ENCODE data around the gene DMRTA1.
"Not testable (repeated sequence)": the region's sequence is repeated elsewhere in the genome, so short reads cannot be mapped to it uniquely, and the experiment has no call there.

Gene DMRTA1, protein sequence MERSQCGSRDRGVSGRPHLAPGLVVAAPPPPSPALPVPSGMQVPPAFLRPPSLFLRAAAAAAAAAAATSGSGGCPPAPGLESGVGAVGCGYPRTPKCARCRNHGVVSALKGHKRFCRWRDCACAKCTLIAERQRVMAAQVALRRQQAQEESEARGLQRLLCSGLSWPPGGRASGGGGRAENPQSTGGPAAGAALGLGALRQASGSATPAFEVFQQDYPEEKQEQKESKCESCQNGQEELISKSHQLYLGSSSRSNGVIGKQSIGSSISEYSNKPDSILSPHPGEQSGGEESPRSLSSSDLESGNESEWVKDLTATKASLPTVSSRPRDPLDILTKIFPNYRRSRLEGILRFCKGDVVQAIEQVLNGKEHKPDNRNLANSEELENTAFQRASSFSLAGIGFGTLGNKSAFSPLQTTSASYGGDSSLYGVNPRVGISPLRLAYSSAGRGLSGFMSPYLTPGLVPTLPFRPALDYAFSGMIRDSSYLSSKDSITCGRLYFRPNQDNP
- total RNA-seq: 0 to 1.4 reads per million in 2 donors

DNA sequence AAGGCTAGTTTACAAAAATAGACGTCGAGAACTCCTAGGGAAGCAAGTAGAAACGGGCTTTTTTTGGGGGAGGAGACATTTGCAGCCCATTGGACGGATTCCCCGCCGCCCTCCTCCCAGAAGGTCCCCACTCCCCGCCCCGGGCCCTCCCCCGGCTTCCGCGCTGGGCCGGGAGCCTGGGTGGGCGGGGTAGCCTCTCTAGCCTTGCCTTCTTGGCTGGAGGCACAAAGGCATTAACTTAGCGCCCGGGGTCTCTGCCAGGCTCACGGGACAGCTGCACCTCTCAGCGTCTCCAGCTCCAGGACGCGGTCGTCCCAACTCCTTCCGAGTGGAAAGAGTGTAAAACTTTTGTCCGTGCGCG is at the start of gene DMRTA1:
DMRTA1 (plus strand) TSS at position 236 of the 361 bp plus-strand sequence. CDS start 242 bp downstream, outside the sequence.
- DNase-seq: no peak

DNA sequence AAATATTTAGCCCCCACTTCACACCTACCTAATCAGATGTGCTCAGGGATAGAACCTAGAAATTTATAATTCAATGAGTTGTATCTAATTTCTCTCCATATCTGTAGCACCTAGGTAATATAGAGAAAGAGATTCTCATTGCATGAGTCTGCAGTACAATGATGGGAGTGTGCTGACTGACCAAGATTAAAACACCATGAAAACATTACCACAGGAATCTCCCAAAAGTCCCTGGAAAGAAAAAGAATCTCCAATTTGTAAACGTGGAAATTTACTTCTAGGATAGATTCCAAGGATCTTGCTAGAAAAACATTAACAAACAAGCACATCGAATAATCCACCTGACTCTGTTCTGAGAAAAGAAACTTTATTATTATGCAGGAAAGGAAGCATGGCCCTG is 45.0 kb upstream of the DMRTA1 start:
- no peak for DNase-seq

DNA sequence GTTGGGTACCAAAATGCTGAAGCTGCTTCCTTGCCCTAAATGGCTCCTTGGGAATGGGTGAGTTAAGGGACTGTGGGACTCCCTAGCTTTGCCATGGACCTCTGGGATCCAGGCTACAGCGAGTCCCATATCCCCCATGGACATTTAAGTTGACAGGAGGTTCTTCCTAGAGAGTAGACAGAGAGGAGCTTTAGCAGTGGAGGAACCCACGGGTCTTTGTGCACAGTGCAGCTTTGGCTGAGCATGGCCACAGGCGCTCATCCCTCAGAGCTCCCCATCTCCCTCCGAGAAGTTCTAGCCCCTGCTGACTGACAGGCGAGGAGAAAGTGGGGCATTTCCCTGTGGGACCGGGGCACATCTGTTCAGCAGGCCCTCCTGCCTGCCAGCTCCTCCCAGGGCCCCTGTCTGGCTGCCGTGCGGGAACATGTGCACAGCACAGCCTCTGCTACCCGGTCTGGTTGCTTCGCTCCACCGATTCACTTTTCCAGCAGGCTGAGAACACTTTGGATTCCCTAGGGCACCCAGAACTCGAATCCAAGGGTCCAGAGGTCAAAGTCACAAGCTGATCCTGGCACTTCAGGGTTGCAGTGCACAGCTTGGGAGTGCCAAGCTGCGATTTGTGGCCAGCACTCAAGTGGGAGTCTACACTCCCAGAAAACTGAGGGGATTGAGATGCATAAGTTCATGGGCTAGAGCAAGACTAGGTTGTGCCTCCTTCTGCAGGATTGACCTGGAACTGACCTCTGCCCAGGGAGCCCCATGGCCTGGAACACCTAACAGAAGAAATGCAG is 40.6 kb upstream of the DMRTA1 start:
- DNase-seq: no peak

DNA sequence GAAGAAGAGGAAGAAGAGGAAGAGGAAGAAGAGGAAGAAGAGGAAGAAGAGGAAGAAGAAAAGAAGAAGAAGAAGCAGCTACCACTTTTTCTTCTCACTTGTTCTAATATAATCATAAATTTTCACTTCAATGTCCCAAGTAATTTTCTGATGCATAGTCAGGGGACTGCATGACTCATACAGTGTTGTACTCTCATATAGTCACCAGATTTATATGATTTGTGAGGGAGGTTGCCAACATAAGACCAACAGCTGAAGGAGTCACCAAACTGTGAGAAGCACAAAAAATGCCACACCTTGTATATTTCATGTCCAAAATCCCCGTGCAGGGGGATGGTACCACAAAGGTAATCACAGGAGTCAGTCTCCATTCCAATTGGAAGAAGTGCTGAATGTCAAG is 32.7 kb upstream of the DMRTA1 start:
- DNase-seq: no peak

DNA sequence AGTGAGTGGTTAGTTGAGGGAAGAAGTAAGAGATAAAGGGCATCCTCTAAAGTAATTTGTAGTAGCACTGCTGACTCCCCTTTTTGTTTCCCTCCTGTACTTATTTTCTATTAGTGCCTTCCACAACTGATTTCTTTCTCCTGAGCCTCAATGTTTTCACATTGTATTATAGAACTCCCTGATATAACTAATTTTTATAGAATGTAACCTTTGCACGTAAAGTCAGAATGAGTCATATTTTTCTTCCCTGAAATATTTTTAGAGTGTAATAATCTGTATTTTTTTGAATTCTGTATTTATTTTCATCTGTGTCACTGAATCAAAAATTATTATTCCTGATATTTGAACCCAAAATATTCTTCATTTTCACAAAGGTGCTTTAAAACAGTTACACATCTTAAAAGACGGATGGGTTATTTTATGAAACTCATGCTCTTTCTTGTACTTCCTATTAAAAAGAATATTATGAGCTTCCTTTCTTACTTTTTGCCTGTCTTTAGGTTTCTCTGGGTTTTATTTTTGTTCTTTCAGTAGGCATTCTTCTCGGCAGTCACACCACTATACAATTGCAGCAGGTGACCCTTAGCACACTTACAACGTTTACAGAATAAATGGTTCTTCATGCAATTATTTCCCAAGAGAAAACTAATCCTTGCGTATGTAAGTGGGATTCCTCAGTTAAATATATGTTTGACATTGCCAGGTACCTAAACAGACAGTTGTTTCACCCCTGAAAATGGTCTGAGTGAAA is 30.5 kb upstream of the DMRTA1 start:
- no peak for DNase-seq

DNA sequence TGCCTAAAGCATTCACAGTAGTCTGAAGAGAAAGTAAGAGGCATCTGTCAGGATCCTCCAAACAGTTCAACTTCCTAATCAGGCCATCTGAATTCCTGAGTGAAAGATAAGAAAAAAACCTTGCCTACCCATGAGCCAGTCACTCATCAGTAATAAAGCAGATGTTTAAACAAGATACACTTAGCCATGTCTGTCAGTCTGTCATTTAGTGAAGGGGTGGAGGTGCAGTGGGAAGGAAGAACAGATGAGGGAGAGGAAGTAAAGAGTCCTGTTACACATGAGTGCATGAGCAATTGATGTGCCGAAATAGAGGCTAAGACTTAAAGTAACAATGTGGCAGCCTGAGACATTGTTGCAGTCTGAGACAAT is 29.9 kb upstream of the DMRTA1 start:
- DNase-seq: no peak

DNA sequence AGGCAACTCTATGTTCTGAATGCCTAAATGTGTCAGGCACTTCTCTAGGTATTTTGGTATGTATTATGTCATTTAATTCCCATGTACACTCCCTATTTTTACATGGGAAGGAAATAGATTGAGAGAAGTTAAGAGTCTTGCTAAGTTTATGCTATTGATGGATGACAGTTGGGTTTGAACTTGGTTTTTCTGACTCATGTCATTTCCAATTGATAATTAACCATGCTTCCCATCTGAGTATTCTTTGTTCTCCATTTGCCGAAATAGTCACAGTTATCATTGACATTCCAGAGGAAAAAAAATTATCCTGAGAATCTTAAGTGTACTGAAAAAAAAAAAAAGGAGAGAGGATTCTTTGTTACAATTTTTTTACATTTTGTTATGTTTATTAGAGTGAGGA is 23.1 kb upstream of the DMRTA1 start:
- no peak for DNase-seq

DNA sequence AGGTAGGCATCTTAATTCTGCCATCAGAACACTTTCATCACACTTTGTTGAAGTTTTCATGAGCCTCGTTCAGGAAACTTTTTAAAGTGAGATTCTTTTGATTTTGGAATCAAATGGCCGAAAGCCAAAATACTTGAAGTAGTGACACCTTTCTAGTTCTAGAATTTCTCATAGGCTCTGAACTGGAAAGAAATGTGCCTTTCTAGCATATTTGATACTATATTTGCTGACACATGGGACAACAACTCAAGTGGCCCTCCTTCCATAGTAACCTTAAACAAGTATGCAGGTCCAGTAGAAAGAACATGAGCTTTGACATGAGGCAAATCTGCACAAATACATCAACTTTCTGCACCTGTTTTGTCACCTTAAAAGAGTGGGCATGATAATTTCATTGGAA is 22.0 kb upstream of the DMRTA1 start:
- no peak for DNase-seq

DNA sequence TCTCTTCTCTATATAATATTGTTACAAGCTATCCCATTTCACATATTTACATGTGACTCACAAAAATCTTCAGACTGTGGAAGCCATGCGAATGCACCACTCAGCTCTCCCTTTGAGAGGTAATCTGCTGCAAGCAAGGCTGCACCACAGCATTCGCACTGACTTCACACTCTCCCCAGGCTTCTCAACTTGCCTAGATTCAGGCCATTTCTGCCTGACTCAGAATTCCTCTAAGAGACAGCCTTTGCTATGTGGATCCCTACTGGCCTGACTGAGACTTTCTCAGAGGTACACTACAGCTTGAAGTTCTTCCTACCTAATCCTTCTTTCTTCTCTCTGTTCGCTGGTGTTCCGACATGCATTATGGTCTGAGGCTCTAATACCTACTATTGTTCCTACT is 21.1 kb upstream of the DMRTA1 start:
- no peak for DNase-seq

DNA sequence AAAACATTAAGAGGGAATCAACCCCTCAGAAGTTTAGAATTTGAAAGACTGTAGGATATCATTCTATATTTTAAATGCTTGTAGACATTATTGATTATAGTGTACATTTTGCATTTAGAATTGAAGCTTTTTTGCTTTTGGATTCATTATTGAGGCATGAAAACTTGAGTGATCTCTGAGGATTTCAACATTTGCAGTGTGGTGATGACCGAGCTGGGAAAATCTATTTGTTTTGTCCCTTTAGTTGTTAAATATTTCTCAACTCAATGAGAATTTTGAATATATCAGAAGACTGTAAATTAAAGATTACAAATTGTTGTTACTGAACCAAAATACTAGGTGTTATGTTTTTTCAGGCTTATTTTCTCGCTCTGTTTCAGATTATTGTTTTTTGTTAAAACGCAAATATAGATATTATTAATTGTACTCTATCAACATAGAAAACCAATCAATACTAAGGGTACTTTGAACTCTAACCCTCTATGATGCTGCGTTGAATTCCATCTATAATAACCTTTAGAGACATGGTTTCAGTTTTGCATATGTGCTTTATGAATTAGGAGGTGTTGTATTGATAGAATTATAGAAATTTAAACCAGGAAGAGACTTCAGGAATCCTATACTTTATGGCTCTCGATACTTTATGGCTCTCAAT is 19.3 kb upstream of the DMRTA1 start:
- DNase-seq: no peak

DNA sequence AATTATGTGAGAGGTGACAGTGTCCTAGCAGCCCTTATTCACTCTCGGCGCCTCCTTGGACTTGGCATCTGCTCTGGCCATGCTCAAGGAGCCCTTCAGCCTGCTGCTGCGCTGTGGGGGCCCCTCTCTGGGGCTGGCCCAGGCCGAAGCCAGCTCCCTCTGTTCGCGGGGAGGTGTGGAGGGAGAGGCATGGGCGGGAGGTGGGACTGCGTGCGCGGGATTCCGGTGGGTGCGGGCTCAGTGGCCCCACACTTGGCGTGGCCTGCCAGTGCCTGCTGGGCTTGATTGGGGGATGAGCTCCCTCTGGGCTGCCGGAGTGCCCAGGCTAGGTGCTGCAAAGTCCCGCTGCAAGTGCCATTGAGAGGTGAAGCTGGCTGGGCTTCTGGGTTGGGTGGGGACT is 12.9 kb upstream of the DMRTA1 start:
- DNase-seq: no peak

DNA sequence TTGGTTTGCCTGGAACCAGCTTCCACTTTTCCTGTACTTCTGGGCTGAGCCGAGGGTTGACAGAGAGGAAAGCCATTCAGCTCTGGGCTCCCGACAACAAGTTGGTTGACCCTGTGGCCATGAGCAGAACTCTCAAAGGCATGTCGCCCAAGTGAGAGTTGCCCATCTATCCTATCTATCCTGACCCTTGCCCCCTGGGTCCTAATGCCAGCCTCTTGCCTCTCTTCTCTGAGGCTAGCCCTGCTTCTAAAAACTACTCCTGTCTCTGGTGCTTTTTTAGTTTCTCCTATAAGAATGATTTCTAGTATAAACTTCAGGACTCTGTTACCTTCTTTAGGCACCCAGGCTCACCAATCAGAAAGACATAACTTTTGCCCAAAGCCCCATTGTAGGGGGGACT is 11.4 kb upstream of the DMRTA1 start:
- DNase-seq: not testable (repeated sequence)

DNA sequence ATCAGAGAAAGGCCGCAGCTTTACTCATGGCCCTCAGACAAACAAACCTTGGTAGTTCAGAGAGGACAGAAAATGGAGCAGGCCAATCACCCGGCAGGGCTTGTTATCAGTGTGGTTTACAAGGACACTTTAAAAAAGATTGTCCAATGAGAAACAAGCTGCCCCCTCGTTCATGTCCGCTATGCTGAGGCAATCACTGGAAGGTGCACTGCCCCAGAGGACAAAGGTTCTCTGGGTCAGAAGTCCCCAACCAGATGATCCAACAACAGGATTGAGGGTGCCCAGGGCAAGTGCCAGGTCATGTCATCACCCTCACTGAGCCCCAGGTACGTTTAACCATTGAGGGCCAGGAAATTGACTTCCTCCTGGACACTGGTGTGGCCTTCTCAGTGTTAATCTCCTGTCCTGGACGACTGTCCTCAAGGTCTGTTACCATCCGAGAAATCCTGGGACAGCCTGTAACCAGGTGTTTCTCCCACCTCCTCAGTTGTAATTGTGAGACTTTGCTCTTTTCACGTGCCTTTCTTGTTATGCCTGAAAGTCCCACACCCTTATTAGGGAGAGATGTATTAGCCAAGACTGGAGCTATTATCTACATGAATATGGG is 9.1 kb upstream of the DMRTA1 start:
- not testable (repeated sequence) for DNase-seq

DNA sequence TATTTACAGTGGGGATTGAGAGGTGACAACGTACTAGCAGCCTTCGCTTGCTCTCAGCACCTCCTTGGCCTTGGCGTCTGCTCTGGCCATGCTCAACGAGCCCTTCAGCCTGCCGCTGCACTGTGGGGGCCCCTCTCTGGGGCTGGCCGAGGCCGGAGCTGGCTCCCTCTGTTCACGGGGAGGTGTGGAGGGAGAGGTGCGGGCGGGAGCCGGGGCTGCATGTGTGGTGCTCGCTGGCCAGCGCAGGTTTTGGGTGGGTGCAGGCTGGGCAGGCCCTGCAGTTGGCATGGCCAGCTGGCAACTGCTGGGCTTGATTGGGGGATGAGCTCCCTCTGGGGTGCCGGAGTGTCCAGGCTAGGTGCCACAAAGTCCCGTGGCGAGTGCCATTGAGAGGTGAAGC is 5.8 kb upstream of the DMRTA1 start:
- no peak for DNase-seq

DNA sequence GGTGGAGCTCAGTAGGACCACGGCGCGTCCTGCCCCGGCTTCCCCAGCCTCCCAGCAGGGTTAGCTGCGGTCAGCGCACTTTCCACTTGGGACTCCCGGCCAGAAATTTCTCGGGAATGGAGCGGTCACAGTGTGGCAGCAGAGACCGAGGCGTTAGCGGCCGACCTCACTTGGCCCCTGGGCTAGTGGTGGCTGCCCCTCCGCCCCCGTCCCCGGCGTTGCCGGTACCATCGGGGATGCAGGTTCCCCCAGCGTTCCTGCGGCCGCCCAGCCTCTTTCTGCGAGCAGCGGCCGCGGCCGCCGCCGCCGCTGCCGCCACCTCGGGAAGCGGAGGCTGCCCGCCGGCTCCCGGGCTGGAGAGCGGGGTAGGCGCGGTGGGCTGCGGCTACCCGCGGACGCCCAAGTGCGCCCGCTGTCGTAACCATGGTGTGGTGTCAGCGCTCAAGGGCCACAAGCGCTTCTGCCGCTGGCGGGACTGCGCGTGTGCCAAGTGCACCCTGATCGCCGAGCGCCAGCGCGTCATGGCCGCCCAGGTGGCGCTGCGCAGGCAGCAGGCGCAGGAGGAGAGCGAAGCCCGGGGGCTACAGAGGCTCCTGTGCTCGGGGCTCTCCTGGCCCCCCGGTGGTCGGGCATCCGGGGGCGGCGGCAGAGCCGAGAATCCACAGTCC is 460 bp downstream of the DMRTA1 start:
- DNase-seq: peak; percentile 6

DNA sequence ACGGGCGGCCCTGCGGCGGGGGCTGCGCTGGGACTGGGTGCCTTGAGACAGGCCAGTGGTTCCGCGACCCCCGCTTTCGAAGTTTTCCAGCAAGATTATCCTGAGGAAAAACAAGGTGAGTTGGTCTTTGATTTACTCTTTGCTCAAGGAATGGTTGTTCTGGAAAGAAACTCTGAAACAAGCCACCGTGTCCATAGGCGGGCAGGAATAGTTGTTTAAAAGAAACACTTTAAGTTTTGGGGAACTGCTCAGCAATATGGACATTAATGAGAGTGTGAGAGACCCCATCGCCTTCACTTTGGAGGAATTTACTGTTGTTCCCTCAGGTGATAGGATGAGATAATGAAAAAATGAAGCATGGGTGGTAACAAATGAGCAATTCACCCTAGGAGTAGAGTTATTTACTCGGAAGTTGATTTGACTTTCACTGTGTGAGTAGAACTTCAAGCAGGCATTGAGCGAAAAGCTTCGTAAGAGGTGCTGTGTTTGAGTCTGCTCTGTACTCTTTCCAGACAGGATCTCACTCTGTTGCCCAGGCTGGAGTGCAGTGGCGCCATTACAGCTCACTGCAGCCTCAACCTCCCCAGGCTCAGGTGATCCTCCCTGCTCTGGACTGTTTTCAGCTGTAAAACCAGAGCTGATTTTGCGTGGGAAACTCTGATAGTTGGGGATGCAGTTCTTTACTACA is 1.1 kb downstream of the DMRTA1 start:
- DNase-seq: no peak

DNA sequence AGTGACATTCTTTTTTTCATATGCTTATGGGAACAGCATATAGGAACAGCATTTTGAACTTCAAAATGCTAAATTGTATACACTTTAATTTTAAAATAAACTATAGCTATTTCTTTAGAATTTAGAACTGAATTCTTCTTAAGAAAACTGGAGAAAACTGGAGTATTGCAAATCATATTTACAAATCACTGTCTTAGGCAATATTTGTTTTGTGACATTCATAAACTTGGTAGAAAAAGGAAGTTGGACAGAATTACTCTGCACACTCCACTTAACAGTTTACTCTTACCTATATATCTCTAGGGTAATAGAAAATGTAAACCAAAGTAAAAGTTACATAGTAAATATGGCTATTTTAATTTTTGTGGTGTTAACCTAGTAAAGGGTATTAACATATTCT is 3.1 kb downstream of the DMRTA1 start:
- no peak for DNase-seq

DNA sequence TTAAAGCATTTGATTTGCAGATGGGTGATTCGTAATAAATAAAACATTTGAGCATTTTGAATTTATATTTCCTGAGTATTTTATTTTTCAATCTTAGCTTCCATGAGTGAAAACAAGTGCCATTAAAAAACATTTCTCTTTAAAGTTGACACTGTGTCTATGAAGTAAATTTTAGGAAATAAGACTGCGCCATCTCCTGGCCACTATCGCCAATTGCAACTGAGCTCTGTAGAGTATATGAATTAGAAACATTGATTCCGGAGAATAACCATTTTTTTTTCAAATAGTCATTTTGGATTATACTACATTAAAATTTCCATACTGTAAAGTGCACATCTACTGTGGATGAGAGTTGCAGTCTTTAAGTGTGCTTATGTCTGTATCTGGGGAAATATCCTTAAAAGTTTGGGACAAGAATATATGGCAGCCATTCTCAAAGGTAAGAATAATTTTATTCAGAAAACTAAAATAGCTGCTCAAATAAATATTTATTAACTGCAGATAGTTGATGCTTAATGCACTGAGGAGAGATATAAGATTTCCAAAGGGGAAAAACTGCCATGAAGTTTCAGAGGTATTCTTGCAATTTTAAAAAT is 5.9 kb downstream of the DMRTA1 start:
- peak; percentile 32 for DNase-seq

DNA sequence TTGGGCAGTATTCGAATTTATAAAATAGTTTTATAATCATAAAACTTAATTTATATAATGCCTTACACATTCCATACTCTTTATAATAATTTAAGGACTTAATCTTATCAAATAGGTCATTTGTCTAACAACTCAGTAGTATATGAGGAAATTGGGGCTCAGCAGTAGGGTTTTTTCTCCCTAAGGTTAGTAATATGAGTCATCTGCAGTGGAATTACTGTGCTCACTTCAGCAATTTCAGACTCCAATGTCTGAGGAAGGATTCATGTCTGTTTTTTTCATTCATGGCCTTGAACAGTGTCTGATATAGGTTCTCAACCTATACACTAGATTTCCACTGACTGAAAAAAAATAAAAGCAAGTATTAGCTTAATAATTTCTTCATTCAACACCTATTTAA is 7.4 kb downstream of the DMRTA1 start:
- no peak for DNase-seq

DNA sequence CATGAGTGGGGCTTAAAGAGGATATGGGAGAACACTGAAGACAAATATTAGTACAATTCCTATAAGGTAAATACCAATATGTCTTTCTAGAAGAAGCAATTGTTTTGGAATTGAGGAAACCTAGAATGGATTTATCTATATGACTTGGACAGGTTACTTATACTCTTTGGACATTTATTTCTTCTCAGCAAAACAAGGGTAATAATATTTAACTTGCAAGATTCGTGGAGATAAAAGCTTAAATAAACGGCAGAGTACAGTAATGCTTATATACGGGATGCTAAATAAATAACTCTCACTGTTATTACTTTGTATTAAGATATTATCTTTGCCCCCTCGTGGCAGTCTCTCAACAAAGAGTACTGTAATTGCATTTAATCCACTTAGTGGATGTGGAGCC is 8.6 kb downstream of the DMRTA1 start:
- no peak for DNase-seq

DNA sequence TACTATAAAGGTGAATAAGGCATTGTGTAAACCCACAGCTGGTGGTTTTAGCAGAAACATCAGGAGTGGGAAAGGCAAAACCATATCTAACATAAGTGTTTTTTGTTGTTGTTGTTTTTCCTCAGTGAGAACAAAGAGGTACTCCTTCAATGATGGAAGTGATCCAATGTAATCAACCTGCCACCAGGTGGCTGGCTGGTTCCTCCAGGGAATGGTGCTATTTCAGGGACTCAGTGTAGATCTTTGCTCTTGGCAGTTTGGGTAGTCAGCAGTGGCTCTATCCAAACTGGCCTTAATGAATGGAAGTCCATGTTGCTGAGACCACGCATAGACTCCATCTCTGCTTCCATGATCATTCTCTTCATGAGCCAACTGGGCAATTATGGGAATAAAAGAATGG is 10.8 kb downstream of the DMRTA1 start:
- no peak for DNase-seq

All from T-helper 9 cell (primary cell).